ENCODE results near the gene TGIF2.
A peak's percentile ranks its signal among the peaks of the same experiment; 100 is the strongest.

Gene TGIF2

DNA sequence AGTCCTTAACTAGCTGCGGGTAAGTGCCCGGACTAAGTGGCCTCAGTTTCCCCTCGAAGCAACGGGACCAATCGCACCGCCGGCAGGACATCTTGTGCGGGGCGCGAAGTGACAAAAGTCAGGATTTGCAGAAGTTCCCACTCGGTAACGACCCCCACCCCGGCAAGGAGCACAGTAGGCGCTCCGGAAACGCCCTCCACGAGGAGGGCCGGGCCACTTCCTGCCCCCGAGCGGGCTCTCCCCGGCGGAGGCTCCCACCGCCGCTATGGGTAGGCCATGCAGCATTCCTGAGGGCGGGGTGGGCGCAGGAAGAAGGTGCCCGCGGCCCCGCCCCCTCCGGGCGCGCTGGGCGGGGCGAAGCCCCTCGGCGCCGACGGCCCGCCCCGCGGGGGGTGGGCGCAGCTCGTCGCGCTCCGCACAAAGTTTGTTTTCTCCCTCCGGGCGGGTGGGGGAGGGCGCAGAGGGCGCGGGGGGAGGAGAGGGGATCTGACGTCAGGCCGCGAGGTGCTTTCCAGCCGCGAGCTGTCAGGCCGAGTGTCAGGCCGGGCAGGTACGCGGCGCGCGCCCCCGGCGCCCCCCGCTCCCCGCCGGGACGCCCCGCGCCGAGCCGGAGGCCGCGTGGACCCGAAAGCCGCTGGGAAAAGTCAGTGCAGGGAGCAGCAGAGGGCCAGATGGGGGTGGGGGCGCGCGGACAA, at the start of gene TGIF2:
Gene TGIF2, plus strand, starts transcription at position 495 of the 695 bp plus-strand sequence. CDS start 5,178 bp downstream, outside the sequence.
- no peaks in the 10 kb centered on the region; the same call in 1 of the 2 replicates for H3K36me3 ChIP-seq (ENCODE audit: control insufficient read depth, insufficient read depth, low read length)
- no peaks in the 10 kb centered on the region for H3K27me3 ChIP-seq (replicated peaks; ENCODE audit: control insufficient read depth, insufficient read depth, low read length)
- DNase-seq (ENCODE audit: extremely low read depth, insufficient read length) = peak; percentile 92
- peak within 1 kb of the TSS; percentile 93 for H3K4me3 ChIP-seq (replicated peaks; ENCODE audit: low read depth, low read length)
- TF ChIP-seq, protein P1, sequence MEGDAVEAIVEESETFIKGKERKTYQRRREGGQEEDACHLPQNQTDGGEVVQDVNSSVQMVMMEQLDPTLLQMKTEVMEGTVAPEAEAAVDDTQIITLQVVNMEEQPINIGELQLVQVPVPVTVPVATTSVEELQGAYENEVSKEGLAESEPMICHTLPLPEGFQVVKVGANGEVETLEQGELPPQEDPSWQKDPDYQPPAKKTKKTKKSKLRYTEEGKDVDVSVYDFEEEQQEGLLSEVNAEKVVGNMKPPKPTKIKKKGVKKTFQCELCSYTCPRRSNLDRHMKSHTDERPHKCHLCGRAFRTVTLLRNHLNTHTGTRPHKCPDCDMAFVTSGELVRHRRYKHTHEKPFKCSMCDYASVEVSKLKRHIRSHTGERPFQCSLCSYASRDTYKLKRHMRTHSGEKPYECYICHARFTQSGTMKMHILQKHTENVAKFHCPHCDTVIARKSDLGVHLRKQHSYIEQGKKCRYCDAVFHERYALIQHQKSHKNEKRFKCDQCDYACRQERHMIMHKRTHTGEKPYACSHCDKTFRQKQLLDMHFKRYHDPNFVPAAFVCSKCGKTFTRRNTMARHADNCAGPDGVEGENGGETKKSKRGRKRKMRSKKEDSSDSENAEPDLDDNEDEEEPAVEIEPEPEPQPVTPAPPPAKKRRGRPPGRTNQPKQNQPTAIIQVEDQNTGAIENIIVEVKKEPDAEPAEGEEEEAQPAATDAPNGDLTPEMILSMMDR (IDR thresholded peaks at IDR 0.05; ENCODE audit: insufficient read depth, low read length, poor library complexity, severe bottlenecking) = no peak

DNA sequence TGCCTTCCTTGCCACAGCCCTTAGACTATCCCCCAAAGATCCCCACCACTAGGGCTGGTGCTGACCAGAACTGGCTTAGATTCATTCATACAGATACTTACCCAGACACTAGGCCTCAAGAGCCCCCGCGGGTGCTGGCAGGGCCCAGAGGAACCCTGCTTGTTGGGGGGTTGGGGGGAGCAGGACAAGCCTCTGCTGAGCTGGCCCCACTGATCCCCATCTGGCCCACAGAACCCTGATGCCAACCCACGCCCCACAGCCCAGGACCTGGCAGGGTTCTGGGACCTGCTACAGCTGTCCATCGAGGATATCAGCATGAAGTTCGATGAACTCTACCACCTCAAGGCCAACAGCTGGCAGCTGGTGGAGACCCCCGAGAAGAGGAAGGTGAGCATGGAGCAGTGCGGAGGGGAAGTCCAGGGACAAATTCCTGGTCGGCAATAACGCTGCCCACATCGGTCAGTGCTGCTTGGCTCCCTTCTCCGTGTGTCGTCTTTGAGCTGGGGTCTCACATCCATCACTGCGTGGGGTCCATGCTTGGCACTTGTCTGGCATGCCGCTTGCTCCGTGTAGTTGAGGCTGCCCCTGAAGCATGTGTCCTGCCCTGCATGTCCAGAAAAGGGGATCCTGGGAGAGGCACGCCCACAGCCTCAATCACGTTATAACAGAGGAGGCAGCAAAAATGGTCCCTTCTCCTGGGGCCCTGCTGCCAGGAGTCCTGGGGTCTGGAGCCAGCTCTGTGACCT, 47.6 kb upstream of the TGIF2 start:
- DNase-seq (ENCODE audit: extremely low read depth, insufficient read length) = no peak
- no peak overlapping the region for H3K4me3 ChIP-seq (replicated peaks; ENCODE audit: low read depth, low read length)
- TF ChIP-seq, protein P1 (IDR thresholded peaks at IDR 0.05; ENCODE audit: insufficient read depth, low read length, poor library complexity, severe bottlenecking) = no peak
- H3K36me3 ChIP-seq (ENCODE audit: control insufficient read depth, insufficient read depth, low read length) = peaks cover 22% of the 10 kb centered on the region
- no peaks in the 10 kb centered on the region for H3K27me3 ChIP-seq (replicated peaks; ENCODE audit: control insufficient read depth, insufficient read depth, low read length)

DNA sequence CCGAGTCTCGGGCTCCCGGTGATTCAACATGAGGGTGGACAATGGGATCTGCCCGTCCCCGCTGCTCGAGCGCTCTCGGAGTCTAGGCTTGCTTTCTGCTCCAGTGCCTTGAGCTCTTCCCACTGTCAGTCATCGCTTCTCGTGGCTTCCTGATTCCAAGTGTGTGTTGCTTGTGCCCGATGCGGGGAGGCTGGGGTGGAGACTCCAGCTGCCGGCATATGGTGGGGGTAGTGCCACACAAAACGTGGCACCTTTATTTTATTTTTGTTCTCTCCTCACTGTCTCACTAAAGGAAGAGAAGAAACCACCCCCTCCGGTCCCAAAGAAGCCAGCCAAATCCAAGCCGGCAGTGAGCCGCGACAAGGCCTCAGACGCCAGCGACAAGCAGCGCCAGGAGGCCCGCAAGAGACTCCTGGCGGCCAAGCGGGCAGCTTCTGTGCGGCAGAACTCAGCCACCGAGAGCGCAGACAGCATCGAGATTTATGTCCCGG, 46.8 kb upstream of the TGIF2 start:
- TF ChIP-seq, protein P1 (IDR thresholded peaks at IDR 0.05; ENCODE audit: insufficient read depth, low read length, poor library complexity, severe bottlenecking) = no peak
- Histone ChIP-seq H3K27me3 (replicated peaks; ENCODE audit: control insufficient read depth, insufficient read depth, low read length) (no peaks in the 10 kb centered on the region), H3K36me3 (ENCODE audit: control insufficient read depth, insufficient read depth, low read length) (peaks cover 22% of the 10 kb centered on the region), H3K4me3 (replicated peaks; ENCODE audit: low read depth, low read length) (no peak overlapping the region)
- DNase-seq (ENCODE audit: extremely low read depth, insufficient read length) = no peak

DNA sequence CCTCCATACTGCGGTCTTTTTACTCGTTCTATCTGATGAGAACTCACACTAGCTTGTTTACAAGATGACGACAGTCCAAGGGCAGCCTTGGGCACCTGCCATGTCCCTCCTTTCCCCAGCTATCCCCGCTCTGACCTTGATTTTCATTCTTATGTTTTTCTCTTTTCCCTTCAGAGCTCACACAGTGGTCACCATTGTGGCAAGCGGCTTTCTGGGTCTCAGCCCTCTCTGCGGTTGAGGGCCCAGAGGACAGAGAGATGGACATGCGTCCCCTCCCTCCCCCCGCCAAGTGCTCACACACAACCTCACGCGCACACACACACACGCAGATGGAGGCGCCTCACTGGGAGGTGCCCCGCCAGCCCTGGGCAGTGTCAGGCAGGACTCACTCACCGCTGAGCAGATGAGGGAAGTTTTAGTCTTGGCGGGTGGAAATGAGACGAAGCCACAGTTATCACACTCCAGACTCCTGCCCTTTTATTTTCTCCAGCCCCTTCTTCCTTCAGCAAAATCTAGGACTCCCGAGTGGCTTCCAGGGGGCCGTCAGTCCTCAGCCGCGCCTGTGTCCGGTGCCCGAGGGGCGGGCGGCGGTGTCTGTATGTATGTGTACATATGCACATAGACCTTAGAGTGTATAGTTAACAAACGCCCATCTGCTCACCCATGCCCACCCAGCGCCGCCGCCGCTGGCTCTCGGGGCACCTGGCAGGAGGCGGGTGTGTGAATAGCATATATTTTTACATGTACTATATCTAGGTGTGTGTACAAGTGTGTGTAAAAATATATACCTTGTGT, 45.9 kb upstream of the TGIF2 start:
- no peak overlapping the region for H3K4me3 ChIP-seq (replicated peaks; ENCODE audit: low read depth, low read length)
- peaks cover 22% of the 10 kb centered on the region for H3K36me3 ChIP-seq (ENCODE audit: control insufficient read depth, insufficient read depth, low read length)
- TF ChIP-seq, protein P1 (IDR thresholded peaks at IDR 0.05; ENCODE audit: insufficient read depth, low read length, poor library complexity, severe bottlenecking) = no peak
- no peaks in the 10 kb centered on the region for H3K27me3 ChIP-seq (replicated peaks; ENCODE audit: control insufficient read depth, insufficient read depth, low read length)
- DNase-seq (ENCODE audit: extremely low read depth, insufficient read length) = no peak

DNA sequence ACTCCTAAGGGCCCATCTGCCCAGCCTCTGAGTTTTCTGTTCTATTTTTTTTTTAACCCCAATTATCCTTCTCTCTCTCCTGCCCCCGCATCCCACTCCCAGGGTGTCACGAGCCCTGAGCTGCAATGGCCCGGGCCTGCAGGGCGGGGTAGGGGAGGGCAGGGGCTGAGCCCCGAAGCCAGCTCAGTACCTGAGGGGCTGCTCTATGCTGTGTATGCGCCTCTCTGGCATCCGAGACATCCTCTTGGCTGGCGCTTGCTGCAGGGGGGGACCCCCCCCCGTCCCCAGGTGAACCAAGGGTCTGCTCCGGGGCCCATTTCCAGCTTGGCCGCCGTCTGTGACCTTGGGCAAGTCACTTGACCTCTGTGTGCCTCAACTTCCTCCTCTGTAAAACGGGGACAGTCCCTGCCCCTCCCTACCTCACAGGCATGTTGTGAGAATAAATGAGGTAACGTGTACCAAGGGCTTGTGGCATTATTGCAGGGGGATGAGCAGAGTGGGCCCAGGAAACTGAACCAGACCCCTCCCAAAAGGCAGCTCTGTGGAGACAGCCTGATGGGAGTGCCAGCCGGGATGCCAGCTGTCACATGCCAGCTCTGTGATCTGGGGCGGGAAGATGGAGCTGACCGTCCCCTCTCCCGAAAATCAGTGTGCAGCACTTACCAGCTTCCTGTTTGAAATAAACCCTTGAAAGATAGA, 45.1 kb upstream of the TGIF2 start:
- Histone ChIP-seq H3K27me3 (replicated peaks; ENCODE audit: control insufficient read depth, insufficient read depth, low read length) (no peaks in the 10 kb centered on the region), H3K4me3 (replicated peaks; ENCODE audit: low read depth, low read length) (no peak overlapping the region), H3K36me3 (ENCODE audit: control insufficient read depth, insufficient read depth, low read length) (peaks cover 20% of the 10 kb centered on the region)
- DNase-seq (ENCODE audit: extremely low read depth, insufficient read length) = no peak
- TF ChIP-seq, protein P1 (IDR thresholded peaks at IDR 0.05; ENCODE audit: insufficient read depth, low read length, poor library complexity, severe bottlenecking) = no peak
